HG02759 (cell line): ENCODE data around the gene NRIP1.

Source experiments
- ATAC-seq: cut with Tn5 transposase; IDR thresholded peaks from one replicate; pipeline ENCODE4 v1.9.1; 2021; ENCODE audit warnings: mild to moderate bottlenecking, moderate library complexity; ENCODE audit not compliant: unreplicated experiment

The NRIP1 gene

GRCh38 chr21:15009837-15010363 lies 54.9 kb downstream of the NRIP1 start:
- no peak for ATAC-seq

- no peak for ATAC-seq
Observed at GRCh38 chr21:15007716-15008296, 57.0 kb downstream of the NRIP1 start.

GRCh38 chr21:15006594-15007230 lies 58.1 kb downstream of the NRIP1 start:
- ATAC-seq: no peak

GRCh38 chr21:15005391-15005790 lies 59.4 kb downstream of the NRIP1 start:
- no peak for ATAC-seq

- ATAC-seq: no peak
Observed at GRCh38 chr21:15004721-15005370, 60.0 kb downstream of the NRIP1 start.

GRCh38 chr21:15003463-15004135 lies 61.2 kb downstream of the NRIP1 start:
- ATAC-seq: no peak

GRCh38 chr21:15001857-15002606 lies 62.8 kb downstream of the NRIP1 start:
- peak; percentile 79 for ATAC-seq

- no peak for ATAC-seq
Observed at GRCh38 chr21:15001113-15001512, 63.7 kb downstream of the NRIP1 start.

GRCh38 chr21:15000081-15000480 lies 64.7 kb downstream of the NRIP1 start:
- no peak for ATAC-seq

- ATAC-seq: no peak
Observed at GRCh38 chr21:14998784-14999183, 66.0 kb downstream of the NRIP1 start.

GRCh38 chr21:14998336-14998735 lies 66.5 kb downstream of the NRIP1 start:
- ATAC-seq: no peak

GRCh38 chr21:14995695-14996490 lies 68.9 kb downstream of the NRIP1 start:
- no peak for ATAC-seq

GRCh38 chr21:14995226-14995625 lies 69.6 kb downstream of the NRIP1 start:
- no peak for ATAC-seq

GRCh38 chr21:14993115-14993514 lies 71.7 kb downstream of the NRIP1 start:
- no peak for ATAC-seq

- no peak for ATAC-seq
Observed at GRCh38 chr21:14991957-14992356, 72.8 kb downstream of the NRIP1 start.

GRCh38 chr21:14989359-14989758 lies 75.4 kb downstream of the NRIP1 start:
- no peak for ATAC-seq

- ATAC-seq: no peak
Observed at GRCh38 chr21:14988760-14989159, 76.0 kb downstream of the NRIP1 start.

- ATAC-seq: no peak
Observed at GRCh38 chr21:14987370-14988170, 77.2 kb downstream of the NRIP1 start.

- no peak for ATAC-seq
Observed at GRCh38 chr21:14985306-14985705, 79.5 kb downstream of the NRIP1 start.
